Smooth muscle cell (in vitro differentiated cells): Measurements from ENCODE around the gene TMEM164. TPM values are rescaled to one million over a fixed set of nuclear protein-coding genes. Genes with fewer than 3 reads are reported as not detected.
A peak's percentile ranks its signal among the peaks of the same experiment; 100 is the strongest.

Source experiments
- DNase-seq: peaks from one replicate; lab custom pipeline; 2025; ENCODE audit not compliant: unreplicated experiment; lab: John Stamatoyannopoulos, UW
- H2AFZ ChIP-seq: fragments of 200-600 bp; sonication (generic); 2 replicates; pipeline ENCODE4 v1.6.0; 2016; ENCODE audit warnings: antibody characterized with exemption, low read depth, mild to moderate bottlenecking
- H3F3A ChIP-seq: fragments of 200-600 bp; sonication (generic); 2 replicates; pipeline ENCODE4 v1.6.0; 2017; ENCODE audit warnings: antibody characterized with exemption, low read depth
- H3K27ac ChIP-seq: fragments of 200-600 bp; sonication (generic); 2 replicates; pipeline ENCODE4 v1.5.1; 2016; ENCODE audit warnings: low read depth, mild to moderate bottlenecking
- H3K27me3 ChIP-seq: fragments of 200-600 bp; sonication (generic); 2 replicates; pipeline ENCODE4 v1.6.1; 2016; ENCODE audit warnings: low read depth, mild to moderate bottlenecking
- H3K36me3 ChIP-seq: fragments of 200-600 bp; sonication (generic); 2 replicates; pipeline ENCODE4 v1.5.1; 2016; ENCODE audit warnings: low read depth
- H3K4me1 ChIP-seq: fragments of 200-600 bp; sonication (generic); 2 replicates; pipeline ENCODE4 v1.5.1; 2016; ENCODE audit warnings: low read depth
- H3K4me2 ChIP-seq: fragments of 200-600 bp; sonication (generic); 2 replicates; pipeline ENCODE4 v1.6.0; 2016; ENCODE audit warnings: mild to moderate bottlenecking
- H3K4me3 ChIP-seq: fragments of 200-600 bp; sonication (generic); 2 replicates; pipeline ENCODE4 v1.5.1; 2016; ENCODE audit warnings: mild to moderate bottlenecking
- H3K79me2 ChIP-seq: fragments of 200-600 bp; sonication (generic); 2 replicates; pipeline ENCODE4 v1.6.0; 2016; ENCODE audit warnings: low read depth, mild to moderate bottlenecking
- H3K9ac ChIP-seq: fragments of 200-600 bp; sonication (generic); 2 replicates; pipeline ENCODE4 v1.6.0; 2016; ENCODE audit warnings: low read depth
- H3K9me3 ChIP-seq: fragments of 200-600 bp; sonication (generic); replicated peaks from 2 replicates; pipeline ENCODE4 v1.5.1; 2016; ENCODE audit warnings: low read depth
- H4K20me1 ChIP-seq: fragments of 200-600 bp; sonication (generic); 2 replicates; pipeline ENCODE4 v1.6.0; 2016; ENCODE audit warnings: low read depth
- CTCF ChIP-seq: fragments of 200-600 bp; sonication (generic); IDR thresholded peaks from 2 replicates; pipeline ENCODE4 v1.5.1; 2017; ENCODE audit warnings: borderline replicate concordance, mild to moderate bottlenecking, antibody characterized with exemption; ENCODE audit not compliant: insufficient read depth, poor library complexity, severe bottlenecking
- WGBS: methylation state at CpG from one replicate; pipeline ENCODE4 v1.1.7; 2016; ENCODE audit warnings: low lambda C conversion rate; 5-methylcytosine and 5-hydroxymethylcytosine counted together
- polyA plus RNA-seq: library from polyadenylated mRNA; unstranded; fragments of >200 nt; fragmentation: Nextera tagmentation; extraction: Ambion mirVana; gene quantifications from 2 replicates; pipeline ENCODE4 v1.2.1, GENCODE V29; 2016
- total RNA-seq: library from RNA; depleted of rRNA; stranded (reverse); fragments of >200 nt; gene quantifications from 2 replicates; pipeline ENCODE4 v1.2.3, GENCODE V29; 2014

The TMEM164 gene
- total and polyA plus RNA-seq, 2 experiments from 2014 or later = 1.5 to 8.9 TPM

- WGBS = 45% methylated on average over 11 of the region's 13 CpGs
- Histone ChIP-seq H3K4me3 (peak overlapping the region; percentile 62), H4K20me1 (no peaks in the 10 kb centered on the region), H3K27me3 (no peaks in the 10 kb centered on the region), H3K27ac (no peak overlapping the region), H3K4me1 (no peaks in the 10 kb centered on the region), H3K36me3 (no peaks in the 10 kb centered on the region), H3K9me3 (no peaks in the 10 kb centered on the region), H3K4me2 (peak overlapping the region; percentile 90), H2AFZ (peak overlapping the region; percentile 49), H3K79me2 (no peaks in the 10 kb centered on the region), H3F3A (no peaks in the 10 kb centered on the region), H3K9ac (no peak overlapping the region)
- no peak for DNase-seq
- no peak for TF ChIP-seq CTCF
Observed at GRCh38 chrX:110001740-110002299, 1.1 kb upstream of the TMEM164 start.

- peak overlapping the region; percentile 90 for H3K4me2 ChIP-seq
- H3K36me3 ChIP-seq = no peaks in the 10 kb centered on the region
- H3K4me1 ChIP-seq = no peaks in the 10 kb centered on the region
- H2AFZ ChIP-seq = peak overlapping the region; percentile 66
- H3F3A ChIP-seq = no peaks in the 10 kb centered on the region
- H3K79me2 ChIP-seq = no peaks in the 10 kb centered on the region
- DNase-seq = no peak
- no peaks in the 10 kb centered on the region for H4K20me1 ChIP-seq
- peak overlapping the region; percentile 62 for H3K4me3 ChIP-seq
- H3K27ac ChIP-seq = no peak overlapping the region
- no peaks in the 10 kb centered on the region for H3K9me3 ChIP-seq
- peak overlapping the region; percentile 34 for H3K9ac ChIP-seq
- 51% methylated on average over 45 of the region's 46 CpGs for WGBS
- no peaks in the 10 kb centered on the region for H3K27me3 ChIP-seq
- no peak for TF ChIP-seq CTCF
Observed at GRCh38 chrX:110003167-110004156, 548 bp downstream of the TMEM164 start.

GRCh38 chrX:110004215-110004614, 1.3 kb downstream of the TMEM164 start:
- no peaks in the 10 kb centered on the region for H3K36me3 ChIP-seq
- no peak overlapping the region for H3K27ac ChIP-seq
- H3K9ac ChIP-seq = no peak overlapping the region
- H2AFZ ChIP-seq = no peak overlapping the region
- TF ChIP-seq CTCF = no peak
- no peak overlapping the region for H3K4me2 ChIP-seq
- DNase-seq = no peak
- no peaks in the 10 kb centered on the region for H3K9me3 ChIP-seq
- no peak overlapping the region for H3K4me3 ChIP-seq
- H3K27me3 ChIP-seq = no peaks in the 10 kb centered on the region
- H3K79me2 ChIP-seq = no peaks in the 10 kb centered on the region
- no peaks in the 10 kb centered on the region for H4K20me1 ChIP-seq
- no peaks in the 10 kb centered on the region for H3F3A ChIP-seq
- WGBS = 72% methylated on average over 8 of the region's 8 CpGs
- no peaks in the 10 kb centered on the region for H3K4me1 ChIP-seq
